Smooth muscle cell (in vitro differentiated cells): ENCODE results near the gene CD72. TPM values are rescaled to one million over a fixed set of nuclear protein-coding genes. Genes with fewer than 3 reads are reported as not detected.
A peak's percentile ranks its signal among the peaks of the same experiment; 100 is the strongest.
"Not testable (repeated sequence)": the region's sequence is repeated elsewhere in the genome, so short reads cannot be mapped to it uniquely, and the experiment has no call there.

Experiments used
- DNase-seq: peaks from one replicate; lab custom pipeline; 2025; ENCODE audit not compliant: unreplicated experiment; lab: John Stamatoyannopoulos, UW
- H2AFZ ChIP-seq: fragments of 200-600 bp; sonication (generic); 2 replicates; pipeline ENCODE4 v1.6.0; 2016; ENCODE audit warnings: antibody characterized with exemption, low read depth, mild to moderate bottlenecking
- H3F3A ChIP-seq: fragments of 200-600 bp; sonication (generic); 2 replicates; pipeline ENCODE4 v1.6.0; 2017; ENCODE audit warnings: antibody characterized with exemption, low read depth
- H3K27ac ChIP-seq: fragments of 200-600 bp; sonication (generic); 2 replicates; pipeline ENCODE4 v1.5.1; 2016; ENCODE audit warnings: low read depth, mild to moderate bottlenecking
- H3K27me3 ChIP-seq: fragments of 200-600 bp; sonication (generic); 2 replicates; pipeline ENCODE4 v1.6.1; 2016; ENCODE audit warnings: low read depth, mild to moderate bottlenecking
- H3K36me3 ChIP-seq: fragments of 200-600 bp; sonication (generic); 2 replicates; pipeline ENCODE4 v1.5.1; 2016; ENCODE audit warnings: low read depth
- H3K4me1 ChIP-seq: fragments of 200-600 bp; sonication (generic); 2 replicates; pipeline ENCODE4 v1.5.1; 2016; ENCODE audit warnings: low read depth
- H3K4me2 ChIP-seq: fragments of 200-600 bp; sonication (generic); 2 replicates; pipeline ENCODE4 v1.6.0; 2016; ENCODE audit warnings: mild to moderate bottlenecking
- H3K4me3 ChIP-seq: fragments of 200-600 bp; sonication (generic); 2 replicates; pipeline ENCODE4 v1.5.1; 2016; ENCODE audit warnings: mild to moderate bottlenecking
- H3K79me2 ChIP-seq: fragments of 200-600 bp; sonication (generic); 2 replicates; pipeline ENCODE4 v1.6.0; 2016; ENCODE audit warnings: low read depth, mild to moderate bottlenecking
- H3K9ac ChIP-seq: fragments of 200-600 bp; sonication (generic); 2 replicates; pipeline ENCODE4 v1.6.0; 2016; ENCODE audit warnings: low read depth
- H3K9me3 ChIP-seq: fragments of 200-600 bp; sonication (generic); replicated peaks from 2 replicates; pipeline ENCODE4 v1.5.1; 2016; ENCODE audit warnings: low read depth
- H4K20me1 ChIP-seq: fragments of 200-600 bp; sonication (generic); 2 replicates; pipeline ENCODE4 v1.6.0; 2016; ENCODE audit warnings: low read depth
- CTCF ChIP-seq: fragments of 200-600 bp; sonication (generic); IDR thresholded peaks from 2 replicates; pipeline ENCODE4 v1.5.1; 2017; ENCODE audit warnings: borderline replicate concordance, mild to moderate bottlenecking, antibody characterized with exemption; ENCODE audit not compliant: insufficient read depth, poor library complexity, severe bottlenecking
- WGBS: methylation state at CpG from one replicate; pipeline ENCODE4 v1.1.7; 2016; ENCODE audit warnings: low lambda C conversion rate; 5-methylcytosine and 5-hydroxymethylcytosine counted together
- polyA plus RNA-seq: library from polyadenylated mRNA; unstranded; fragments of >200 nt; fragmentation: Nextera tagmentation; extraction: Ambion mirVana; gene quantifications from 2 replicates; pipeline ENCODE4 v1.2.1, GENCODE V29; 2016
- total RNA-seq: library from RNA; depleted of rRNA; stranded (reverse); fragments of >200 nt; gene quantifications from 2 replicates; pipeline ENCODE4 v1.2.3, GENCODE V29; 2014

Gene CD72
- total and polyA plus RNA-seq, 2 experiments from 2014 or later: 0.45 to 2.9 TPM

GRCh38 chr9:35603506-35603985 is 14.7 kb downstream of the CD72 start:
- peak overlapping the region; percentile 5 for H3K9ac ChIP-seq
- TF ChIP-seq CTCF: no peak
- H3K4me2 ChIP-seq: peak overlapping the region; percentile 81
- H3K27ac ChIP-seq: peak overlapping the region; percentile 35
- H3K36me3 ChIP-seq: no peaks in the 10 kb centered on the region
- H3K4me3 ChIP-seq: peak overlapping the region; percentile 41
- peak overlapping the region; percentile 24 for H2AFZ ChIP-seq
- peaks cover 17% of the 10 kb centered on the region for H3F3A ChIP-seq
- DNase-seq: no peak
- H4K20me1 ChIP-seq: peaks cover 19% of the 10 kb centered on the region
- peaks cover 17% of the 10 kb centered on the region for H3K79me2 ChIP-seq
- peaks cover 15% of the 10 kb centered on the region for H3K4me1 ChIP-seq
- 32% methylated on average over 18 of the region's 18 CpGs for WGBS
- H3K27me3 ChIP-seq: no peaks in the 10 kb centered on the region
- no peaks in the 10 kb centered on the region for H3K9me3 ChIP-seq

- no peak overlapping the region for H3K4me2 ChIP-seq
- no peaks in the 10 kb centered on the region for H4K20me1 ChIP-seq
- no peak overlapping the region for H3K4me3 ChIP-seq
These were observed 18.2 kb downstream of the CD72 start for GRCh38 chr9:35599763-35600604.

DNA sequence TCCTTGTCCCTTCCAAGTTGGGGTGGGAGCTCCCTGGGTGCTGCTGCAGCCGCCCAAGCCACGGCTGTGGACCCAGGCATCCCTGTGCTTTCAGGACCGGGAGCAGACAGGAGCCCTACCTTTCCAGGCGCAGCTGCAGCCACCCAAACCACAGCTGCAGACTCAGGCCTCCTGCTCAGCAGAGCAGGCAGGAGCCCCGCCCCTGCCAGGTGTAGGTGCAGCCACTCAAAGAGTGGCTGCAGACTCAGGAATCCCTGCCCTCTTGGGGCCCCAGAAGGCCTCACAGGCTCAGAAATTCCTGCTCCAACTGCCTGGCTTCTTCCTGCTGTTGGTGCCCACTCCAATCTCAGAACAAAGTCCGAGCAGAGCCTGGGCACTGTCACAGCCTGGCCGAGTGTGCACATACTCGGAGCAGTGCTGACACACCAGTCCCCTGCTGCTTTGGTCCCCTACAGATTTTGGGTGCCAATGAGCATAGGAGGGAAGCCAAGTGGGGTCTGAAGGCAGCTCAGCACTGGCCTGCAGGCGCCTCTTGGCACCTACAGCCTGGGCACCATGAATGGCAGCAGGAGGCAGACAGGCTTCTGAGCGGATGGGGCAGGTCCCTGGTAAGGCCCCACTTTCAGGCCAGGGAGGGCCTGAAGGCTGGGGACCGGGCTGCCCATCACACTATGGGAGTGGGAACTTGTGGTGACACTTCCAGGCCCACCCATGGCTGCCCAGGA is 19.2 kb downstream of the CD72 start:
- Histone ChIP-seq H3K36me3 (no peaks in the 10 kb centered on the region), H3K9ac (no peak overlapping the region), H3K27ac (no peak overlapping the region), H3K4me1 (peaks cover 3% of the 10 kb centered on the region), H2AFZ (no peak overlapping the region), H3K4me3 (no peak overlapping the region), H3K4me2 (no peak overlapping the region), H3F3A (peaks cover 12% of the 10 kb centered on the region), H4K20me1 (no peaks in the 10 kb centered on the region), H3K79me2 (no peaks in the 10 kb centered on the region), H3K27me3 (no peaks in the 10 kb centered on the region), H3K9me3 (no peaks in the 10 kb centered on the region)
- WGBS: 93% methylated on average over 11 of the region's 11 CpGs
- DNase-seq: no peak
- TF ChIP-seq CTCF: no peak

More at GRCh38 chr9:35599763-35600604, 18.2 kb downstream of the CD72 start:
- no peaks in the 10 kb centered on the region for H3K36me3 ChIP-seq
- H3K79me2 ChIP-seq: no peaks in the 10 kb centered on the region
- peaks cover 17% of the 10 kb centered on the region for H3F3A ChIP-seq
- H3K27me3 ChIP-seq: no peaks in the 10 kb centered on the region
- no peak overlapping the region for H3K9ac ChIP-seq
- no peaks in the 10 kb centered on the region for H3K9me3 ChIP-seq
- H3K4me1 ChIP-seq: peaks cover 3% of the 10 kb centered on the region
- H2AFZ ChIP-seq: no peak overlapping the region
- H3K27ac ChIP-seq: no peak overlapping the region
- no peak for TF ChIP-seq CTCF
- no peak for DNase-seq
- WGBS: 78% methylated on average over 14 of the region's 14 CpGs

DNA sequence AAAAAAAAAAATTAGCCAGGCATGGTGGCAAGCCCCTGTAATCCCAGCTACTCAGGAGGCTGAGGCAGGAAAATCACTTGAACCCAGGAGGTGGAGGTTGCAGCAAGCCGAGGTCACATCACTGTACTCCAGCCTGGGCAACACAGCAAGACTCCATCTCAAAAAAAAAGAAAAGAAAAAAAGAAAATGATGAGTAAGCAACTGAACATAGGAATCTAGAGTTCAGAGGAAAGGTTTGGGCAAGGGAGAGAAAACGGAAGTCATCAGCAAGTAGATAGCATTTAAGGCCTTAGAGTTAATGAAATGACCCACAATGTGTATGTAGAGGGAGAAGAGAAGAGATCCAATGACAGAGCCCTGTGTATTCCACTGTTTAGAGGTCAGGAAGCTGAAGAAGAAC is 21.3 kb downstream of the CD72 start:
- not testable (repeated sequence) for H2AFZ ChIP-seq, H3K79me2 ChIP-seq, H3K9me3 ChIP-seq, H3K9ac ChIP-seq, H3K4me1 ChIP-seq, H3K27me3 ChIP-seq, H3F3A ChIP-seq, H3K4me2 ChIP-seq, DNase-seq, H4K20me1 ChIP-seq, H3K27ac ChIP-seq, H3K36me3 ChIP-seq, H3K4me3 ChIP-seq
- WGBS: 91% methylated on average over 2 of the region's 2 CpGs
